H1 (cell line): ENCODE results near the gene TRIM62. TPM values are rescaled to one million over a fixed set of nuclear protein-coding genes. Genes with fewer than 3 reads are reported as not detected.

Source experiments
- CTCF ChIA-PET: fragments of 300-600 bp; sonication (Branson Sonifier 250); formaldehyde crosslinking; loops from one replicate; lab custom pipeline; 2021; ENCODE audit not compliant: partially characterized antibody; lab: Charles Lee
- POLR2A ChIA-PET: fragments of 300-600 bp; sonication (Branson Sonifier 250); formaldehyde crosslinking; loops from one replicate; lab custom pipeline; 2021; ENCODE audit warnings: inconsistent platforms; ENCODE audit not compliant: partially characterized antibody; lab: Charles Lee
- DNase-seq, 2 experiments: peaks; one replicate each; pipeline versions ENCODE4 v3.0.0 to v3.0.0-alpha.2; 2010 to 2022; ENCODE audit warnings: low spot score in 2 of 2, low read depth in 1 of 2, mixed read lengths in 1 of 2
- FAIRE-seq: peaks from 2 replicates; lab custom pipeline; 2011; peaks lifted over from hg19 to GRCh38; lab: Jason Lieb, UNC
- H2AFZ ChIP-seq: 2 replicates; pipeline ENCODE4 v1.8.1; 2012; ENCODE audit warnings: low read length, inconsistent platforms
- H2AK5ac ChIP-seq: 2 replicates; pipeline ENCODE4 v1.6.1; 2013; ENCODE audit warnings: low read depth, low read length
- H2BK120ac ChIP-seq: replicated peaks from 2 replicates; pipeline ENCODE3; 2013; ENCODE audit warnings: low read depth, low read length, inconsistent platforms
- H2BK12ac ChIP-seq: 2 replicates; pipeline ENCODE4 v1.6.1; 2013; ENCODE audit warnings: low read depth, low read length
- H2BK15ac ChIP-seq: 2 replicates; pipeline ENCODE4 v1.6.1; 2013; ENCODE audit warnings: low read length
- H2BK20ac ChIP-seq: 2 replicates; pipeline ENCODE4 v1.6.1; 2013; ENCODE audit warnings: low read length
- H2BK5ac ChIP-seq: 2 replicates; pipeline ENCODE4 v1.6.1; 2013; ENCODE audit warnings: low read depth, low read length
- H3K14ac ChIP-seq: 2 replicates; pipeline ENCODE4 v1.6.1; 2013; ENCODE audit warnings: inconsistent platforms; ENCODE audit not compliant: insufficient read length
- H3K18ac ChIP-seq: 2 replicates; pipeline ENCODE4 v1.6.1; 2013; ENCODE audit warnings: low read length; ENCODE audit errors: extremely low read depth
- H3K23ac ChIP-seq: 2 replicates; pipeline ENCODE4 v1.6.1; 2013; ENCODE audit warnings: inconsistent platforms; ENCODE audit not compliant: insufficient read length
- H3K23me2 ChIP-seq: 2 replicates; pipeline ENCODE4 v1.6.1; 2013; ENCODE audit warnings: low read depth, low read length
- H3K27ac ChIP-seq: 2 replicates; pipeline ENCODE4 v1.6.1; 2011; ENCODE audit warnings: low read depth, low read length, inconsistent platforms
- H3K27me3 ChIP-seq, 4 experiments: replicated peaks in 1 of 4; 1 replicate in 1 of 4; 2 replicates in 3 of 4; pipeline versions ENCODE4 v1.6.1 to v1.8.1; 2011 to 2013; ENCODE audit warnings: low read length in 3 of 4, mild to moderate bottlenecking in 3 of 4, inconsistent platforms in 2 of 4, mixed read lengths in 2 of 4, moderate library complexity in 1 of 4; ENCODE audit not compliant: control insufficient read depth in 3 of 4, insufficient read depth in 3 of 4; ENCODE audit errors: extremely low read depth in 1 of 4
- H3K36me3 ChIP-seq, 4 experiments: 2 replicates each; pipeline versions ENCODE4 v1.6.1 to v1.8.1; 2011 to 2013; ENCODE audit warnings: mild to moderate bottlenecking in 4 of 4, low read length in 3 of 4, moderate library complexity in 2 of 4, control low read depth in 1 of 4, inconsistent platforms in 1 of 4; ENCODE audit not compliant: insufficient read depth in 4 of 4, control insufficient read depth in 2 of 4
- H3K4ac ChIP-seq: replicated peaks from 2 replicates; pipeline ENCODE3; 2013; ENCODE audit warnings: low read length, low read depth, mixed read lengths, inconsistent platforms; ENCODE audit not compliant: insufficient read length
- H3K4me1 ChIP-seq, 4 experiments: replicated peaks in 1 of 4; 1 replicate in 1 of 4; 2 replicates in 3 of 4; pipeline versions ENCODE4 v1.6.1 to v1.8.1; 2011 to 2013; ENCODE audit warnings: low read length in 3 of 4, inconsistent platforms in 2 of 4, mixed read lengths in 1 of 4; ENCODE audit not compliant: insufficient read depth in 4 of 4, control insufficient read depth in 3 of 4
- H3K4me2 ChIP-seq, 2 experiments: 2 replicates each; pipeline versions ENCODE4 v1.6.1 to v1.8.1; 2011 to 2013; ENCODE audit warnings: low read depth in 2 of 2, low read length in 2 of 2, control low read depth in 1 of 2, inconsistent platforms in 1 of 2, mild to moderate bottlenecking in 1 of 2; ENCODE audit not compliant: insufficient read depth in 1 of 2
- H3K4me3 ChIP-seq, 4 experiments: fragments of 200-600, 300-600 bp in 1 of 4; sonication (generic), shearing (Covaris generic), sonication (Bioruptor Twin) in 1 of 4; 2 replicates each; pipeline versions ENCODE4 v1.5.1 to v1.8.1; 2011 to 2016; ENCODE audit warnings: low read length in 4 of 4, low read depth in 3 of 4, control low read depth in 2 of 4, inconsistent platforms in 2 of 4, mild to moderate bottlenecking in 2 of 4, mixed read lengths in 1 of 4, moderate library complexity in 1 of 4; ENCODE audit not compliant: insufficient read depth in 2 of 4; ENCODE audit errors: extremely low read depth in 1 of 4
- H3K56ac ChIP-seq: replicated peaks from 2 replicates; pipeline ENCODE3; 2013; ENCODE audit warnings: low read depth, mild to moderate bottlenecking, mixed read lengths, low read length, inconsistent platforms; ENCODE audit not compliant: insufficient read length
- H3K79me1 ChIP-seq: 2 replicates; pipeline ENCODE4 v1.6.1; 2013; ENCODE audit warnings: low read depth, low read length, control low read depth
- H3K79me2 ChIP-seq, 2 experiments: 2 replicates each; pipeline versions ENCODE4 v1.6.1 to v1.8.1; 2012 to 2013; ENCODE audit warnings: low read length in 2 of 2, mild to moderate bottlenecking in 2 of 2, inconsistent platforms in 1 of 2; ENCODE audit not compliant: insufficient read depth in 2 of 2, control insufficient read depth in 1 of 2
- H3K9ac ChIP-seq, 4 experiments: replicated peaks in 1 of 4; 1 replicate in 1 of 4; 2 replicates in 3 of 4; pipeline versions ENCODE4 v1.6.1 to v1.8.1; 2011 to 2013; ENCODE audit warnings: low read depth in 3 of 4, low read length in 3 of 4, control low read depth in 2 of 4, mild to moderate bottlenecking in 2 of 4, moderate library complexity in 2 of 4, inconsistent platforms in 1 of 4; ENCODE audit errors: extremely low read depth in 1 of 4
- H3K9me3 ChIP-seq, 2 experiments: 2 replicates each; pipeline versions ENCODE4 v1.6.1 to v1.8.1; 2012 to 2013; ENCODE audit warnings: mild to moderate bottlenecking in 2 of 2, moderate library complexity in 2 of 2, control low read depth in 1 of 2, inconsistent platforms in 1 of 2, low read depth in 1 of 2, low read length in 1 of 2, mixed read lengths in 1 of 2; ENCODE audit not compliant: insufficient read depth in 2 of 2
- H4K20me1 ChIP-seq, 2 experiments: replicated peaks in 1 of 2; 2 replicates each; pipeline versions ENCODE3 to v1.8.1; 2011 to 2013; ENCODE audit warnings: inconsistent platforms in 2 of 2, low read length in 2 of 2, mild to moderate bottlenecking in 1 of 2; ENCODE audit not compliant: insufficient read depth in 2 of 2, control insufficient read depth in 1 of 2
- H4K5ac ChIP-seq: 2 replicates; pipeline ENCODE4 v1.6.1; 2013; ENCODE audit warnings: low read length, low read depth, mixed read lengths, inconsistent platforms; ENCODE audit not compliant: insufficient read length
- H4K8ac ChIP-seq: 2 replicates; pipeline ENCODE4 v1.8.0; 2013; ENCODE audit warnings: mild to moderate bottlenecking, moderate library complexity, low read length, inconsistent platforms; ENCODE audit not compliant: insufficient read depth; ENCODE audit errors: extremely low read depth
- H4K91ac ChIP-seq: replicated peaks from 2 replicates; pipeline ENCODE3; 2013; ENCODE audit warnings: low read length, mixed read lengths, inconsistent platforms; ENCODE audit not compliant: insufficient read length
- RNF2 ChIP-seq: fragments of 200-900, 300-1000 bp; sonication (generic); IDR thresholded peaks from 2 replicates; pipeline ENCODE4 v1.7.1; 2016; ENCODE audit warnings: borderline replicate concordance, low read depth, mild to moderate bottlenecking, antibody characterized with exemption, low read length; ENCODE audit not compliant: poor library complexity, severe bottlenecking; ENCODE audit errors: missing control alignments
- SP1 ChIP-seq: IDR thresholded peaks from 2 replicates; pipeline ENCODE4 v1.6.1; 2011; ENCODE audit warnings: low read depth, low read length
- SP4 ChIP-seq: IDR thresholded peaks from 2 replicates; pipeline ENCODE4 v1.6.1; 2012; ENCODE audit warnings: low read length, inconsistent platforms
- TBP ChIP-seq: IDR thresholded peaks from 2 replicates; pipeline ENCODE4 v1.6.1; 2011; ENCODE audit warnings: low read depth, low read length, improper control_type of control experiment
- WGBS, 2 experiments: shearing (Covaris generic) in 1 of 2; methylation state at CpG; one replicate each; pipeline versions ENCODE4 v1.1.6 to v1.1.7; 2013 to 2015; ENCODE audit warnings: low lambda C conversion rate in 2 of 2, mixed read lengths in 2 of 2, inconsistent platforms in 1 of 2, low coverage in 1 of 2, missing lambda C conversion rate in 1 of 2; ENCODE audit not compliant: insufficient replicate concordance in 2 of 2, insufficient coverage in 1 of 2, insufficient read length in 1 of 2; ENCODE audit errors: extremely low coverage in 1 of 2, missing lambda C conversion rate in 1 of 2; 5-methylcytosine and 5-hydroxymethylcytosine counted together
- polyA plus RNA-seq, 7 experiments: library from polyadenylated mRNA; depleted of rRNA in 3 of 7; stranded (reverse) in 5 of 7; unstranded in 2 of 7; fragments of >200 nt in 5 of 7; fragments of 200-250 nt in 2 of 7; gene quantifications; 1 replicate in 5 of 7; 2 replicates in 1 of 7; 4 replicates in 1 of 7; pipeline versions ENCODE4 v1.2.1 to v1.2.3, GENCODE V29; 2011 to 2013; ENCODE audit warnings: missing spikeins in 2 of 7, mixed read lengths in 2 of 7
- total RNA-seq: library from RNA; stranded (reverse); fragmentation: NEBNext Ultra II Directional; extraction: Animal tissue kit (Norgen Biotek cat#: 25700); gene quantifications from 2 replicates; pipeline ENCODE4 v1.2.1, GENCODE V29; 2021

TRIM62 gene
- total and polyA plus RNA-seq, 2 of the 8 experiments (the other 6 are each of a cell fraction or from before 2014, with no cell fraction given) = 6.3 to 10.8 TPM

DNA sequence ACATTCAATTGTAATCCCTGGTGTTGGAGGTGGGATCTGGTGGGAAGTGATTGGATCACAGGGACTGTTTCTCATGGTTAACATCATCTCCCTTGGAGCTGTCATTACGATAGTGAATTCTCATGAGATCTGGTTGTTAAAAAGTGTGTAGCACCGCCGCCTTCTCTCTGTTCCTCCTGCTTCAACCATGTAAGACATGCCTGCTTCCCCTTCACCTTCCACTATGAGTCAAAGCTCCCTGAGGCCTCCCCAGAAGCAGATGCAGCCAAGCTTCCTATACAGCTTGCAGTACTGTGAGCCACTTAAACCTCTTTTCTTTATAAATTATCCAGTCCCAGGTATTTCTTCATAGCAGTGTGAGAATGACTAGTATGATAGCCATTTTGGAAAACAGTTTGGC is 30.1 kb upstream of the TRIM62 start:
- Histone ChIP-seq H2BK5ac (no peak overlapping the region), H3K79me1 (no peaks in the 10 kb centered on the region), H2AK5ac (no peak overlapping the region), H3K56ac (no peak overlapping the region), H3K4ac (no peak overlapping the region), H3K4me3 (no peak overlapping the region), H3K27ac (no peak overlapping the region), H4K5ac (no peak overlapping the region), H3K9me3 (no peaks in the 10 kb centered on the region), H4K8ac (no peak overlapping the region), H3K9ac (no peak overlapping the region), H2BK20ac (no peak overlapping the region), H3K23me2 (no peaks in the 10 kb centered on the region), H3K36me3 (no peaks in the 10 kb centered on the region), H4K91ac (no peak overlapping the region), H3K79me2 (no peaks in the 10 kb centered on the region), H4K20me1 (no peaks in the 10 kb centered on the region), H3K14ac (no peak overlapping the region), H2BK12ac (no peak overlapping the region), H2AFZ (no peak overlapping the region), H2BK15ac (no peak overlapping the region), H3K27me3 (no peaks in the 10 kb centered on the region), H3K4me2 (no peak overlapping the region), H3K18ac (no peak overlapping the region), H2BK120ac (no peak overlapping the region), H3K23ac (no peak overlapping the region), H3K4me1 (no peaks in the 10 kb centered on the region)
- POLR2A ChIA-PET = no interaction called here
- FAIRE-seq (no peak), DNase-seq (no peak)
- 88% methylated on average over 3 of the region's 3 CpGs; no CpG with 5 or more reads in 1 of the 2 experiments for WGBS, 2 experiments
- CTCF ChIA-PET = no interaction called here
- no peak for TF ChIP-seq TBP
- no peak for TF ChIP-seq SP4
- no peak for TF ChIP-seq RNF2
- no peak for TF ChIP-seq SP1
